DMS114 treated with DMSO at 0.1 percent for 48 hours (cell line): ENCODE results near the gene ACTR5.

Experiments used
- DNase-seq: peaks from one replicate; lab custom pipeline; 2025; ENCODE audit not compliant: unreplicated experiment; lab: John Stamatoyannopoulos, UW

The ACTR5 gene

DNA sequence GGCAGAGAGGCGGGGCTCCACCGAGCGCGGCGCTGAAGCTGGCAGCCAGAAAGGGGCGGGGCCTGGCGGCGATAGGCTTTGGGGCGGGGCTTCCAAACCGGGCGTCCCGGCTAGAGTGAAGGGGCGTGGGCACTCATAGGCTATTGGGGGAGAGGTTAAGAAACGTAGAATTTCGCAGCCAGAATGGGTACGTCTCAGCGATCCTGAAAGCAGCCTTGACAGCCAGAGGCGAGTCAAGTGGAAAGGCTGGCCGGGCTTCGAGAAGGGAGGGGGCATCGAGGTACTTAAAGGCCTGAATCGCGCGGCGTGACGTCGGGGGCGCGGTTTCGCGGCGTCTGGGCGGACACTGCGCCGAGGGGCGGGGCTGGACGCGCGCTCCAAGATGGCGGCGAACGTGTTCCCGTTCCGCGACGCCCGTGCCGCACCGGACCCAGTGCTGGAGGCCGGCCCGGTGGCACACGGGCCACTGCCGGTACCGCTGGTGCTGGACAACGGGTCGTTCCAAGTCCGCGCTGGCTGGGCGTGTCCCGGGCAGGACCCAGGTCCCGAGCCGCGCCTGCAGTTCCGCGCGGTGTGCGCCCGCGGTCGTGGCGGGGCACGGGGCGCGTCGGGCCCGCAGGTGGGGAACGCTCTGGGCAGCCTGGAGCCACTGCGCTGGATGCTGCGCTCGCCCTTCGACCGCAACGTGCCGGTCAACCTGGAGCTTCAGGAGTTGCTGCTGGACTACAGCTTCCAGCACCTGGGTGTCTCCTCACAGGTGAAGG lies at the start of gene ACTR5:
Gene ACTR5 (plus strand): TSS at position 364 of the 764 bp plus-strand sequence. CDS start 19 bp downstream, at position 383.
- peak; percentile 88 for DNase-seq

DNA sequence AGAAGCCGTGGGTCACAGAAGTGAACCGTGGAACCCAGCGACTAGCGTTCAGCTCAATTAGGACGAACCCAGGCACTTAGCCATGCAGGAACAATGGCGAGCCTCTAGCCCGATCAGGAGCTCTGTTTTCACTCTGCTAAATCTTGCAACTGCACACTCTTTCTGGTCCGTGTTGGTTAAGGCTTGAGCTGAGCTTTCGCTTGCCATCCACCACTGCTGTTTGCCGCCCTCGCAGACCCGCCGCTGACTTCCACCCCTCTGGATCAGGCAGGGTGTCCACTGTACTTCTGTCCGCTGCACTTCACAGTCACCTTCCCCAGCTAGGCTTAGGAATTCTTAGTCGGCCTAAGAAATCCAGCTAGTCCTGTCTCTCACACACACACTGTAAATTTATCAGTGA lies 49.7 kb upstream of the ACTR5 start:
- DNase-seq, result no peak

- no peak for DNase-seq
Observed at GRCh38 chr20:38700141-38700540, 48.1 kb upstream of the ACTR5 start.

- DNase-seq, result no peak
Observed at GRCh38 chr20:38700926-38701325, 47.3 kb upstream of the ACTR5 start.

DNA sequence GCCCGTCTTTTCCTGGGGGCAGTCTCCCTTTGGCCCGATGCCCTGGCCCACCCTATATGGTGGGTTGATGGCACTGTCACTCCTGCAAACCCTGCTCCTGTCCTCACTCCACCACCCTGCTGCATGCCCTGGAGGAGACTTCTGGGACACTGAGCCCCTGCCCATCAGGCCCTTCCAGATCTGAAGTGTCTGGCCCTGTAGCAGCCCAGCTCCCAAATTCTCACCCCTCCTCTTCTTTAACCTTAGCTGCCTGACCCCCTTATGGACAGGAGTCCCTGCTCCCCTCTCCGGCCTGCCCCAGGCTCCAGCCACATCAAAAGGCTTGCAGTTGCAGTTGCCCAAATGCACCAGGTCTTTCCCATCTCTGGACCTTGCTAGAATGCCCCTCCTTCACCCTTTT lies 44.7 kb upstream of the ACTR5 start:
- DNase-seq, result no peak

DNA sequence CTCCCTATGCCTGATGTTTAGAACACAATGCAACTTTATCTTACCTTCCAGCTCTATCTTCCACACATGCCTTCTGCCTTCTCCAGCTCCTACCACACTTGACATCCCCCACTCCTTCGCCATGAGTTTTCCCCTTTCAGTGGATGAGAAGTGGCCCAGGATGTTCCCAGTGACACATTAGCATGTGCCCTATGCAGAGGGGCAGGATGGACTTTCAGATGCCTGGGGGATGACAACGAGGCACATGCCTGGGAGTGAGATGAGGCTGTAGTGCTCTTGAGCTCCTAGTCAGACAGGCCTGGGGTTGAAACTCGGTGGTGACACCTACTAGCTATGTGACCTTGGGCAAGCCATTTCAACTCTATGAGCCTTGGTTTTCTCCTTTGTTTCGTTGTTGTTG lies 44.1 kb upstream of the ACTR5 start:
- no peak for DNase-seq

GRCh38 chr20:38706509-38706908 lies 41.8 kb upstream of the ACTR5 start:
- no peak for DNase-seq

DNA sequence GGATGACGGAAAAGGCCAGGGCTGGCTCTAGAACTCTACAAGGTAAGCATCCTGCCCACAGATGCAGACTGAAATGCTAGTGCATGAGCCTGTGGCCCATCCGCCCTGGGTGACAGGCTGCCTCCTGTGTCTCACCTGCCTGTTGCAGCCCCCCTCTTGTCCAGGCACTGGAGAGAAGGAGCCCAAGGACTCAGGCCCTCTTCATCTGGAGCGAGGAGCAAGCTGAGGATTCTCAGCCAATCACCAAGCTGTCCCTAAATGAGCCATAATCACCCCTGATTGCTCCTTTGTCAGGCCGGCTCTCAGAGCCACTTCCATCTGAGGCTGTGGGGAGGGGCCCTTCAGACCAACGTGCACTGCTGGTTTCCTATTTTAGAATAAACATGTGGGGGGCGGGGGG lies 34.0 kb upstream of the ACTR5 start:
- DNase-seq, result no peak

DNA sequence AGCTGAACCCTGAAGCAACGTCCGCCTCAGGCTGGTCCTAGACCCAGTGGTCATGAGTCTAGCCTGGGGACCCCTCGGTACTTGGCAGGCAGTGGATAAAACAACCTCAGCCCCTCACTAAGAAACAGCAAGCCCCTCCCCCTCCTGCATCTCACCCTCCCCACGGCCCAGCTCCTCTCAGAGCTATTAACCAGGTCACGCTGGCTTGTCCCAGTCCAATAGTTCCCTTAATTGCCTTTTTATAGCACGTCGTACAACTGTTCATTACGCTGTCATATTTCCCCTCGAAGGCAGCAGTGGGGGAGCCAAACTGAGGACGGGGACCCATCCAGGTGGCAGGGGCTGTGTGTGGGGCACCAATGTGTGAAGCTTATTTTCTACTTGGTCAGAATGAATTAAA lies 32.6 kb upstream of the ACTR5 start:
- DNase-seq, result no peak

DNA sequence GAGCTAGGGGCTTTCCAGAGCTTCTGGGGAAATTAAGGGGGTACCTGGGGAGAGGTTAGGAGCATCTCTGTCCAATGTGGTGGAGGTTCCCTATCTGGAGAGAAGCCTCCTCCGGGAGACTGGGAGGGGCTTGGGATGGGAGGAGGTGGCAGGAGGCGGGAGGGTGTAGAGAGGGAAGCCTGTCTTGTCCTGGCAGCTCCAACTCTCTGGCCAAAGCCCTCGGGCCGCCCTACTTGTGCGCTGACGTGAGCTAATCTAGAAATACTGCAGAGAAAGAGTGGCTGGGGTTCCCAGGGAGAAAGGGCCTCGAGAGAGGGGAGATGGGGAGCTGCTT lies 25.6 kb upstream of the ACTR5 start:
- DNase-seq, result no peak

- DNase-seq, result no peak
Observed at GRCh38 chr20:38723017-38723847, 25.0 kb upstream of the ACTR5 start.

- no peak for DNase-seq
Observed at GRCh38 chr20:38723848-38724625, 24.2 kb upstream of the ACTR5 start, which contains the start of gene SLC32A1. Gene SLC32A1 (plus strand): TSS chr20:38724486. CDS start chr20:38724725, 239 bp downstream.

DNA sequence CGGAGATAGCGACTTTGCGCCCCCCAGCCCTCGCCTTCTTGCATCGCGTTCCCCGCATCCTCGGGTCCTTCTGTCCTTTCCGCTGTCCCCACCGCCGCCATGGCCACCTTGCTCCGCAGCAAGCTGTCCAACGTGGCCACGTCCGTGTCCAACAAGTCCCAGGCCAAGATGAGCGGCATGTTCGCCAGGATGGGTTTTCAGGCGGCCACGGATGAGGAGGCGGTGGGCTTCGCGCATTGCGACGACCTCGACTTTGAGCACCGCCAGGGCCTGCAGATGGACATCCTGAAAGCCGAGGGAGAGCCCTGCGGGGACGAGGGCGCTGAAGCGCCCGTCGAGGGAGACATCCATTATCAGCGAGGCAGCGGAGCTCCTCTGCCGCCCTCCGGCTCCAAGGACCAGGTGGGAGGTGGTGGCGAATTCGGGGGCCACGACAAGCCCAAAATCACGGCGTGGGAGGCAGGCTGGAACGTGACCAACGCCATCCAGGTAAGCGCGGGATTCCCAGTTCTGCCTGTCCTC lies 23.6 kb upstream of the ACTR5 start:
- DNase-seq, result no peak

GRCh38 chr20:38725148-38725901 lies 22.9 kb upstream of the ACTR5 start:
- DNase-seq, result no peak

- DNase-seq, result no peak
Observed at GRCh38 chr20:38725931-38726803, 22.1 kb upstream of the ACTR5 start.

GRCh38 chr20:38726804-38727606 lies 21.3 kb upstream of the ACTR5 start:
- no peak for DNase-seq

DNA sequence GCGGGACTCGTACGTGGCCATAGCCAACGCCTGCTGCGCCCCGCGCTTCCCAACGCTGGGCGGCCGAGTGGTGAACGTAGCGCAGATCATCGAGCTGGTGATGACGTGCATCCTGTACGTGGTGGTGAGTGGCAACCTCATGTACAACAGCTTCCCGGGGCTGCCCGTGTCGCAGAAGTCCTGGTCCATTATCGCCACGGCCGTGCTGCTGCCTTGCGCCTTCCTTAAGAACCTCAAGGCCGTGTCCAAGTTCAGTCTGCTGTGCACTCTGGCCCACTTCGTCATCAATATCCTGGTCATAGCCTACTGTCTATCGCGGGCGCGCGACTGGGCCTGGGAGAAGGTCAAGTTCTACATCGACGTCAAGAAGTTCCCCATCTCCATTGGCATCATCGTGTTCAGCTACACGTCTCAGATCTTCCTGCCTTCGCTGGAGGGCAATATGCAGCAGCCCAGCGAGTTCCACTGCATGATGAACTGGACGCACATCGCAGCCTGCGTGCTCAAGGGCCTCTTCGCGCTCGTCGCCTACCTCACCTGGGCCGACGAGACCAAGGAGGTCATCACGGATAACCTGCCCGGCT lies 20.6 kb upstream of the ACTR5 start:
- DNase-seq, result no peak

DNA sequence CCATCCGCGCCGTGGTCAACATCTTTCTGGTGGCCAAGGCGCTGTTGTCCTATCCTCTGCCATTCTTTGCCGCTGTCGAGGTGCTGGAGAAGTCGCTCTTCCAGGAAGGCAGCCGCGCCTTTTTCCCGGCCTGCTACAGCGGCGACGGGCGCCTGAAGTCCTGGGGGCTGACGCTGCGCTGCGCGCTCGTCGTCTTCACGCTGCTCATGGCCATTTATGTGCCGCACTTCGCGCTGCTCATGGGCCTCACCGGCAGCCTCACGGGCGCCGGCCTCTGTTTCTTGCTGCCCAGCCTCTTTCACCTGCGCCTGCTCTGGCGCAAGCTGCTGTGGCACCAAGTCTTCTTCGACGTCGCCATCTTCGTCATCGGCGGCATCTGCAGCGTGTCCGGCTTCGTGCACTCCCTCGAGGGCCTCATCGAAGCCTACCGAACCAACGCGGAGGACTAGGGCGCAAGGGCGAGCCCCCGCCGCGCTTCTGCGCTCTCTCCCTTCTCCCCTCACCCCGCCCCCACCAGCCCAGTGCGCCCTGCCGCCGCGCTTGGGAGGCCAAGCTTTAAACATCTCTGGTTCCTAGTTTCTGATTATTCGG lies 20.0 kb upstream of the ACTR5 start:
- no peak for DNase-seq
